Measurements from ENCODE around the gene DYSF.

GRCh38 chr2:71675296-71675695, 221.9 kb downstream of the DYSF start:
- TF ChIP-seq CTCF (IDR thresholded peaks at IDR 0.05) = no peak
- no peak for TF ChIP-seq ZFX (IDR thresholded peaks at IDR 0.05; ENCODE audit: borderline replicate concordance)

Data from 22Rv1 (cell line).